H1 (cell line): Measurements from ENCODE around the gene SRI. TPM values are rescaled to one million over a fixed set of nuclear protein-coding genes. Genes with fewer than 3 reads are reported as not detected.

Experiments used
- CTCF ChIA-PET: fragments of 300-600 bp; sonication (Branson Sonifier 250); formaldehyde crosslinking; loops from one replicate; lab custom pipeline; 2021; ENCODE audit not compliant: partially characterized antibody; lab: Charles Lee
- POLR2A ChIA-PET: fragments of 300-600 bp; sonication (Branson Sonifier 250); formaldehyde crosslinking; loops from one replicate; lab custom pipeline; 2021; ENCODE audit warnings: inconsistent platforms; ENCODE audit not compliant: partially characterized antibody; lab: Charles Lee
- DNase-seq, 2 experiments: peaks; one replicate each; pipeline versions ENCODE4 v3.0.0 to v3.0.0-alpha.2; 2010 to 2022; ENCODE audit warnings: low spot score in 2 of 2, low read depth in 1 of 2, mixed read lengths in 1 of 2
- FAIRE-seq: peaks from 2 replicates; lab custom pipeline; 2011; peaks lifted over from hg19 to GRCh38; lab: Jason Lieb, UNC
- H2AFZ ChIP-seq: 2 replicates; pipeline ENCODE4 v1.8.1; 2012; ENCODE audit warnings: low read length, inconsistent platforms
- H2AK5ac ChIP-seq: 2 replicates; pipeline ENCODE4 v1.6.1; 2013; ENCODE audit warnings: low read depth, low read length
- H2BK120ac ChIP-seq: replicated peaks from 2 replicates; pipeline ENCODE3; 2013; ENCODE audit warnings: low read depth, low read length, inconsistent platforms
- H2BK12ac ChIP-seq: 2 replicates; pipeline ENCODE4 v1.6.1; 2013; ENCODE audit warnings: low read depth, low read length
- H2BK15ac ChIP-seq: 2 replicates; pipeline ENCODE4 v1.6.1; 2013; ENCODE audit warnings: low read length
- H2BK20ac ChIP-seq: 2 replicates; pipeline ENCODE4 v1.6.1; 2013; ENCODE audit warnings: low read length
- H2BK5ac ChIP-seq: 2 replicates; pipeline ENCODE4 v1.6.1; 2013; ENCODE audit warnings: low read depth, low read length
- H3K14ac ChIP-seq: 2 replicates; pipeline ENCODE4 v1.6.1; 2013; ENCODE audit warnings: inconsistent platforms; ENCODE audit not compliant: insufficient read length
- H3K18ac ChIP-seq: 2 replicates; pipeline ENCODE4 v1.6.1; 2013; ENCODE audit warnings: low read length; ENCODE audit errors: extremely low read depth
- H3K23ac ChIP-seq: 2 replicates; pipeline ENCODE4 v1.6.1; 2013; ENCODE audit warnings: inconsistent platforms; ENCODE audit not compliant: insufficient read length
- H3K23me2 ChIP-seq: 2 replicates; pipeline ENCODE4 v1.6.1; 2013; ENCODE audit warnings: low read depth, low read length
- H3K27ac ChIP-seq: 2 replicates; pipeline ENCODE4 v1.6.1; 2011; ENCODE audit warnings: low read depth, low read length, inconsistent platforms
- H3K27me3 ChIP-seq, 4 experiments: replicated peaks in 1 of 4; 1 replicate in 1 of 4; 2 replicates in 3 of 4; pipeline versions ENCODE4 v1.6.1 to v1.8.1; 2011 to 2013; ENCODE audit warnings: low read length in 3 of 4, mild to moderate bottlenecking in 3 of 4, inconsistent platforms in 2 of 4, mixed read lengths in 2 of 4, moderate library complexity in 1 of 4; ENCODE audit not compliant: control insufficient read depth in 3 of 4, insufficient read depth in 3 of 4; ENCODE audit errors: extremely low read depth in 1 of 4
- H3K36me3 ChIP-seq, 4 experiments: 2 replicates each; pipeline versions ENCODE4 v1.6.1 to v1.8.1; 2011 to 2013; ENCODE audit warnings: mild to moderate bottlenecking in 4 of 4, low read length in 3 of 4, moderate library complexity in 2 of 4, control low read depth in 1 of 4, inconsistent platforms in 1 of 4; ENCODE audit not compliant: insufficient read depth in 4 of 4, control insufficient read depth in 2 of 4
- H3K4ac ChIP-seq: replicated peaks from 2 replicates; pipeline ENCODE3; 2013; ENCODE audit warnings: low read length, low read depth, mixed read lengths, inconsistent platforms; ENCODE audit not compliant: insufficient read length
- H3K4me1 ChIP-seq, 4 experiments: replicated peaks in 1 of 4; 1 replicate in 1 of 4; 2 replicates in 3 of 4; pipeline versions ENCODE4 v1.6.1 to v1.8.1; 2011 to 2013; ENCODE audit warnings: low read length in 3 of 4, inconsistent platforms in 2 of 4, mixed read lengths in 1 of 4; ENCODE audit not compliant: insufficient read depth in 4 of 4, control insufficient read depth in 3 of 4
- H3K4me2 ChIP-seq, 2 experiments: 2 replicates each; pipeline versions ENCODE4 v1.6.1 to v1.8.1; 2011 to 2013; ENCODE audit warnings: low read depth in 2 of 2, low read length in 2 of 2, control low read depth in 1 of 2, inconsistent platforms in 1 of 2, mild to moderate bottlenecking in 1 of 2; ENCODE audit not compliant: insufficient read depth in 1 of 2
- H3K4me3 ChIP-seq, 4 experiments: fragments of 200-600, 300-600 bp in 1 of 4; sonication (generic), shearing (Covaris generic), sonication (Bioruptor Twin) in 1 of 4; 2 replicates each; pipeline versions ENCODE4 v1.5.1 to v1.8.1; 2011 to 2016; ENCODE audit warnings: low read length in 4 of 4, low read depth in 3 of 4, control low read depth in 2 of 4, inconsistent platforms in 2 of 4, mild to moderate bottlenecking in 2 of 4, mixed read lengths in 1 of 4, moderate library complexity in 1 of 4; ENCODE audit not compliant: insufficient read depth in 2 of 4; ENCODE audit errors: extremely low read depth in 1 of 4
- H3K56ac ChIP-seq: replicated peaks from 2 replicates; pipeline ENCODE3; 2013; ENCODE audit warnings: low read depth, mild to moderate bottlenecking, mixed read lengths, low read length, inconsistent platforms; ENCODE audit not compliant: insufficient read length
- H3K79me1 ChIP-seq: 2 replicates; pipeline ENCODE4 v1.6.1; 2013; ENCODE audit warnings: low read depth, low read length, control low read depth
- H3K79me2 ChIP-seq, 2 experiments: 2 replicates each; pipeline versions ENCODE4 v1.6.1 to v1.8.1; 2012 to 2013; ENCODE audit warnings: low read length in 2 of 2, mild to moderate bottlenecking in 2 of 2, inconsistent platforms in 1 of 2; ENCODE audit not compliant: insufficient read depth in 2 of 2, control insufficient read depth in 1 of 2
- H3K9ac ChIP-seq, 4 experiments: replicated peaks in 1 of 4; 1 replicate in 1 of 4; 2 replicates in 3 of 4; pipeline versions ENCODE4 v1.6.1 to v1.8.1; 2011 to 2013; ENCODE audit warnings: low read depth in 3 of 4, low read length in 3 of 4, control low read depth in 2 of 4, mild to moderate bottlenecking in 2 of 4, moderate library complexity in 2 of 4, inconsistent platforms in 1 of 4; ENCODE audit errors: extremely low read depth in 1 of 4
- H3K9me3 ChIP-seq, 2 experiments: 2 replicates each; pipeline versions ENCODE4 v1.6.1 to v1.8.1; 2012 to 2013; ENCODE audit warnings: mild to moderate bottlenecking in 2 of 2, moderate library complexity in 2 of 2, control low read depth in 1 of 2, inconsistent platforms in 1 of 2, low read depth in 1 of 2, low read length in 1 of 2, mixed read lengths in 1 of 2; ENCODE audit not compliant: insufficient read depth in 2 of 2
- H4K20me1 ChIP-seq, 2 experiments: replicated peaks in 1 of 2; 2 replicates each; pipeline versions ENCODE3 to v1.8.1; 2011 to 2013; ENCODE audit warnings: inconsistent platforms in 2 of 2, low read length in 2 of 2, mild to moderate bottlenecking in 1 of 2; ENCODE audit not compliant: insufficient read depth in 2 of 2, control insufficient read depth in 1 of 2
- H4K5ac ChIP-seq: 2 replicates; pipeline ENCODE4 v1.6.1; 2013; ENCODE audit warnings: low read length, low read depth, mixed read lengths, inconsistent platforms; ENCODE audit not compliant: insufficient read length
- H4K8ac ChIP-seq: 2 replicates; pipeline ENCODE4 v1.8.0; 2013; ENCODE audit warnings: mild to moderate bottlenecking, moderate library complexity, low read length, inconsistent platforms; ENCODE audit not compliant: insufficient read depth; ENCODE audit errors: extremely low read depth
- H4K91ac ChIP-seq: replicated peaks from 2 replicates; pipeline ENCODE3; 2013; ENCODE audit warnings: low read length, mixed read lengths, inconsistent platforms; ENCODE audit not compliant: insufficient read length
- CEBPB ChIP-seq: IDR thresholded peaks from 2 replicates; pipeline ENCODE4 v1.6.1; 2012; ENCODE audit warnings: low read depth, low read length
- EZH2 ChIP-seq: fragments of 200-600 bp; sonication (generic); IDR thresholded peaks from 2 replicates; pipeline ENCODE4 v1.7.1; 2012; ENCODE audit warnings: low read depth, mild to moderate bottlenecking, moderate library complexity, low read length, inconsistent platforms; ENCODE audit not compliant: severe bottlenecking
- WGBS, 2 experiments: shearing (Covaris generic) in 1 of 2; methylation state at CpG; one replicate each; pipeline versions ENCODE4 v1.1.6 to v1.1.7; 2013 to 2015; ENCODE audit warnings: low lambda C conversion rate in 2 of 2, mixed read lengths in 2 of 2, inconsistent platforms in 1 of 2, low coverage in 1 of 2, missing lambda C conversion rate in 1 of 2; ENCODE audit not compliant: insufficient replicate concordance in 2 of 2, insufficient coverage in 1 of 2, insufficient read length in 1 of 2; ENCODE audit errors: extremely low coverage in 1 of 2, missing lambda C conversion rate in 1 of 2; 5-methylcytosine and 5-hydroxymethylcytosine counted together
- polyA plus RNA-seq, 7 experiments: library from polyadenylated mRNA; depleted of rRNA in 3 of 7; stranded (reverse) in 5 of 7; unstranded in 2 of 7; fragments of >200 nt in 5 of 7; fragments of 200-250 nt in 2 of 7; gene quantifications; 1 replicate in 5 of 7; 2 replicates in 1 of 7; 4 replicates in 1 of 7; pipeline versions ENCODE4 v1.2.1 to v1.2.3, GENCODE V29; 2011 to 2013; ENCODE audit warnings: missing spikeins in 2 of 7, mixed read lengths in 2 of 7
- total RNA-seq: library from RNA; stranded (reverse); fragmentation: NEBNext Ultra II Directional; extraction: Animal tissue kit (Norgen Biotek cat#: 25700); gene quantifications from 2 replicates; pipeline ENCODE4 v1.2.1, GENCODE V29; 2021

SRI gene
- total and polyA plus RNA-seq, 2 of the 8 experiments (the other 6 are each of a cell fraction or from before 2014, with no cell fraction given), result 118 to 170 TPM

DNA sequence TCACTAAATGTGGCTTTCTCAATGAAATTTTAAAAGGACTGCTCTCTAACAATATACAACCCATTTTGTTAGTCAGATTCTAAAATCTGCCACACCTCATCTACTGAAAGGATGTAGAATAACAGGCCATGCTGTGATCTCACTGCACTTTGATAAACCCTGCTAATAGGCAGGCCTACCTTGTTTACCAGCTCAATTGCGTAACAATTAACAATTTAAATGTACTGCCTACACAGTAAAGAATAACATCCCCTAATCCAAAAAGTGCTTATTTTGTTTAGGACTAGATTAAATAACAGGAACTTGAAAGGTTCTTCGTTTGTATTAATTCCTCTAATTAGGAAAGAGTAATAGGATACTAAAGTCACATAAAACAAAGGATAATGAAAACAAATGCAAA lies 4.5 kb downstream of the SRI start:
- Histone ChIP-seq H3K23me2 (peaks cover 7% of the 10 kb centered on the region), H2BK120ac (no peak overlapping the region), H3K9ac (no peak overlapping the region), H2BK5ac (no peak overlapping the region), H3K18ac (no peak overlapping the region), H3K14ac (no peak overlapping the region), H4K8ac (no peak overlapping the region), H2AFZ (no peak overlapping the region), H3K79me2 (peaks cover 0 to 31% of the 10 kb centered on the region in 2 experiments; a peak in 2 of 4 replicates), H4K5ac (no peak overlapping the region), H2BK12ac (no peak overlapping the region), H2BK20ac (no peak overlapping the region), H3K23ac (no peak overlapping the region), H3K4me3 (no peak overlapping the region; a peak in 1 of 8 replicates), H2BK15ac (no peak overlapping the region), H4K20me1 (peaks cover 3 to 6% of the 10 kb centered on the region in 2 experiments), H3K4me1 (peaks cover 2 to 21% (median 8%) of the 10 kb centered on the region in 4 experiments; a peak in 6 of 7 replicates), H3K27me3 (no peaks in the 10 kb centered on the region), H4K91ac (no peak overlapping the region), H3K4me2 (peak overlapping the region in 1 of 2 experiments; percentile 23; a peak in 1 of 4 replicates), H3K9me3 (no peaks in the 10 kb centered on the region), H3K4ac (no peak overlapping the region), H3K56ac (no peak overlapping the region), H3K27ac (no peak overlapping the region), H2AK5ac (no peak overlapping the region), H3K36me3 (peaks cover 0 to 35% (median 5%) of the 10 kb centered on the region in 4 experiments; a peak in 4 of 8 replicates), H3K79me1 (no peaks in the 10 kb centered on the region; the same call in 1 of the 2 replicates)
- ChIA-PET CTCF (interaction anchor here (0.6 to 1.2 kb wide), 3 partner anchors 162 to 750 kb away, joined by 3 to 4 read pairs (median 3); no protein-coding TSS in a partner anchor), POLR2A (interaction anchor here (0.6 kb wide), 1 partner anchor 13 kb away, joined by 3 read pairs; no protein-coding TSS in a partner anchor)
- TF ChIP-seq CEBPB (peak; percentile 87), EZH2 (no peak)
- FAIRE-seq (no peak), DNase-seq (no peak)
- WGBS, 2 experiments, result 77% methylated on average over 2 of the region's 2 CpGs; no CpG with 5 or more reads in 1 of the 2 experiments
